Activated T-helper 1 cell treated with anti-CD3 and anti-CD28 coated beads, Interleukin-2, amount 50 U/mL, for 16 hours (primary cell): ENCODE measurements around the gene COL4A2.
"Not testable (repeated sequence)": the region's sequence is repeated elsewhere in the genome, so short reads cannot be mapped to it uniquely, and the experiment has no call there.

Source experiments
- DNase-seq, 2 donors: peaks; one replicate each; pipeline ENCODE4 v3.0.0-alpha.2; 2020; ENCODE audit warnings: low read depth in 1 of 2, low spot score in 1 of 2

The COL4A2 gene

GRCh38 chr13:110450016-110450900, 143.2 kb downstream of the COL4A2 start:
- no peak for DNase-seq

DNA sequence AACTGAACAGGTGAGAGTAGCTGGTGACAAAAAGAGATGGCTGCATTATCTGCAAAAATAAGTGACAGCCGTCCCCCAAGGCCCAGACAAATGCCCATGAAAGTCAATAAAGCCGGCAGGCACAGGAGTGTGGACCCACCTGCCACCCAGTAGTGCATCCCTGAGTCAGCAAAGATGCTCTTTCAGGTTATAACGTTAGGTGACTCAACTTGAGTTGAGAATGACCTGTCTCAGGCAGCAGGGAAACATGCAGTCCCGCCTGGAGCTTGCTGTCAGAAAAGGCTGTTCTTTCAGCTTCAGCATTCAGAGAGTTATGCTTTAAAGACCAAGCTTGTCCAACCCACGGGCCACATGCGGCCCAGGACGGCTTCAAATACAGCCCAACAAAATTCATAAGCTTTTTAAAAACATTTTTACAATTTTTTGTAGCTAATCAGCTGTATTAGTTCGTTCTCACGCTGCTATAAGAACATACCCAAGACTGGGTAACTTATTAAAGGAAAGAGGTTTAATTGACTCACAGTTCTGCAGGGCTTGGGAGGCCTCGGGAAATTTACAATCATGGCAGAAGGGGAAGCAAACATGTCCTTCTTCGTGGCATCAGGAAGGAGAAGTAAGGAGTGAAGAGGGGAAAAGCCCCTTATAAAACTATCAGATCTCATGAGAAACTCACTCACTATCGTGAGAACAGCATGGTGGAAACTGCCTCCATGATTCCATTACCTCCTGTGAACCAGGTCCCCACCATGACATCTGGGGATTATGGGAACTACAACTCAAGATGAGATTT, 144.1 kb downstream of the COL4A2 start:
- no peak for DNase-seq

DNA sequence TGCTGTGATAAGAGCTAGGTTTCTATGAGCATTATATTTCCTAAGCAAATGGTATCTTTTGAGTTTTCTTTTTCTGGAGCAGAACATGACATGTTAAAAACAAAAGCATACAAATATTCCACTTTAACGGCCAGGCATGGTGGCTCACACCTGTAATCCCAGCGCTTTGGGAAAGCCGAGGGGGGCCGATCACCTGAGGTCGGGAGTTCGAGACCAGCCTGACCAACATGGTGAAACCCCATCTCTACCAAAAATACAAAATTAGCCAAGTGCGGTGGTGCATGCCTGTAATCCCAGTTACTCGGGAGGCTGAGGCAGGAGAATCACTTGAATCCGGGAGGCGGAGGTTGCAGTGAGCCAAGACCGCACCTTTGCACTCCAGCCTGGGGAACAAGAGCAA, 146.0 kb downstream of the COL4A2 start:
- not testable (repeated sequence) for DNase-seq

GRCh38 chr13:110453797-110454196, 146.7 kb downstream of the COL4A2 start:
- no peak for DNase-seq

DNA sequence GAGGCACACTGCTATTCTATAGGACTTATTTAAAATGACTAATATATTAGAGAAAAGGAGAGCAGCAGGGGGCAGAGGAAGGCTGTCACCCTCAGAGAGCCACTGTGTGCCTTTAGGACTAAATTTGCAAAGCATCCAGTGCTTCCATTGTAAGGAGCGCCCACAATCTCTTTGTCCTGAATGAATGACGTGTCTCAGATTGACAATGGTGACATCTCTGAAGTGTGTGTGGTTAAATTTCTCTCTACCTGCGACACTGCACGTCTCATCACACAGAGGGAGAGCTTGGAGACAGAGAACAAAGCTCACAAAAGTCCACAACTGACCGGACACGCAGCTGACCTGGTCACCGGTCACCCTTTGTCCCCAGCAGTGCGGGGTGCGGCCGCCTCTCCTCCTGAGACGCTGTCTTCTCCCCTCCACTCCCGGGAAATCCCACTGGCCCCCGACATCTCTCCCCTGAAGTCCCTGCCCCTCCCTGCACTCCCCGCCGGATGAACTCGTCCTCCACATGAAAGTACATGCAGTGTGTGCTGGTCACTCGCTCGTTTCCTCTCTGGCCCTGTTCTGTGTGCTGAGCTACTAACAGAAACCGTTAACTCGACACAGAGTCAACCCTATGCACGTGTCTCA, 147.3 kb downstream of the COL4A2 start:
- no peak for DNase-seq

DNA sequence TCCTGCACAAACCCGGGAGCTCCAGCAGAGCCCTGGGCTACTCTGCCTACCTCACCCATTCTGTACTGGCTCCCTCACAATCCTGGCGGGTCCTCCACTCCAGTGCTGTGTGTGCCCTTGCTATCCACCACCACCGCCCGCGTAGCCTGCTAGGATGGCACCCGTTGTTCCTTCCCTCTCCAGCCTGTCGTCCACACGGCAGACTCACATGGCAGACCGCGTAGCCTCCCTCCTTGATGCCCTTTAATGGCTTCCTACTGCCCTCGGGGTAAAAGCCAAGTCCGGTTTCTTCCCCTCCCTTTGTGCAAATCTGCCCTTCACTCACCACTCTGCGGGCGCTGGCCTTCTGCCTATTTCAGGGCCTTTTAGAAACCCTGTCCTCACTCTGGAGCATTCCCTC, 147.9 kb downstream of the COL4A2 start:
- DNase-seq: no peak

DNA sequence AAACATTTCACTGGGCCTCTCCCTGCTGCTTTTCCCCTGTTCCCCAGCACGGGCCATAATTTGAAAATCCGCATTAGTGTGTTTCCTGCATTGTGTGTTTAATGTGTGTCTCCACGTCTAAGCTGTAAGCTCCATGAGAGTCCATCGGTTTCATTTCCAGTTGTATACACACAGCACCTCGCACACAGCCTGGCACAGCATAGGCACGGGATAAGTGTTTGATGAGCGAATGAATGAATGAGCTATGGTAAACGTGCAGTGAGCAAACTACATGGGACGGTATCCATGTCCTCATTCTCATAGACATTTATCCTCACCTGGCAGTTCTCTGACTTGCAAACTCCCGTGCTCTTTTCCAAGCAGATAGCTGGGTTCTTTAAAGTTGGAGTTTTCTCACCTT, 148.4 kb downstream of the COL4A2 start:
- DNase-seq: no peak

GRCh38 chr13:110455941-110456340, 148.9 kb downstream of the COL4A2 start:
- DNase-seq: peak; percentile 18 to 22

DNA sequence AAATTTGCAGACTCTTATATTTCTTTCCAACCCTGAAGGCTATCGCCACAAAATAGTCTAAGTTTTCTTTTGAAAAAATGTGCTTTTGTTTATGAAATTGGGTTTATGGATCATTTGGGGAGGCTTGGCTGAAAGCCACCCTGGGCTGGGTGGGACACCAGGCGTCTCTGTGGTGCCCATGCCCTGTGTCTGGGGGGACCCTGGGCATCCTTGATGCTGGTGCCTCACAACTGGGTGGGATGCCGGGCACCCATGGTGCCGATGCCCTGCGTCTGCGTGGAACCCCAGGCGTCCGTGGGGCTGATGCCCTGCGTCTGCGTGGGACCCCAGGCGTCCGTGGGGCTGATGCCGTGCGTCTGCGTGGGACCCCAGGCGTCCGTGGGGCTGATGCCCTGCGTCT, 149.5 kb downstream of the COL4A2 start:
- no peak for DNase-seq

GRCh38 chr13:110457361-110457760, 150.3 kb downstream of the COL4A2 start:
- no peak for DNase-seq

DNA sequence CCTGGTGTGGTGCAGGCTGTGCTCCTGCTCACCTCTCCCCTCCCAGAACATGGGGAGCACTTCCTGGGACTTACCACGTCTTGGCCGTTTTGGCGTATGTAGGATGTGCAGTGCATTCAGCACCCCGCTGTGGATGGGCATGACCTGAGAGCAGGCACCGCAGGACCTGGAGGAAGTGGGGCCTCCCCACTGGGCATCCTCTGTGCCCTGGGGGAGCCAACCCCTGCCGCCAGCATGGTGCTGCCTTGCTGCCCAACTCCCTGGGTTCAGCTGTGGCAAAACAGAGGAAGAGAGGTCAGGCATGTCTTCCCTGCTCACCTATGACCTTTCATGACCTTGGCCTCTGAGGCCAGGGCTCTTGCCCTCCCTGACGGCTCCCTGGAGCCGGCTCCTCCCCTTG, 150.9 kb downstream of the COL4A2 start:
- DNase-seq: no peak

- DNase-seq: no peak
Measured at GRCh38 chr13:110458594-110459365, 151.7 kb downstream of the COL4A2 start.

DNA sequence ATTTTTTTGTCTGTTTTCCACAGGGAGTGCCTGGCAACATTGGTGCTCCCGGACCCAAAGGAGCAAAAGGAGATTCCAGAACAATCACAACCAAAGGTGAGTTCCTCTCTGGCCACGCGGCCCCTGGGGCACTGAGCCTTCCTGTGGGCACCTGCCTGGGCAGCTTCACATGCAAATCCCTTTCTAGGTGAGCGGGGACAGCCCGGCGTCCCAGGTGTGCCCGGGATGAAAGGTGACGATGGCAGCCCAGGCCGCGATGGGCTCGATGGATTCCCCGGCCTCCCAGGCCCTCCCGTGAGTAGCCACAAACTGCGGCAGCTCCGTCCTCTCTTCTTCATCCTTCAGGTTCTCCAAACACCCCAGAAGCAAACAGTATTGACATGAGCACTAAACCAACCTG, 155.0 kb downstream of the COL4A2 start:
- DNase-seq: no peak

- DNase-seq: no peak
Measured at GRCh38 chr13:110463156-110463555, 156.1 kb downstream of the COL4A2 start.

DNA sequence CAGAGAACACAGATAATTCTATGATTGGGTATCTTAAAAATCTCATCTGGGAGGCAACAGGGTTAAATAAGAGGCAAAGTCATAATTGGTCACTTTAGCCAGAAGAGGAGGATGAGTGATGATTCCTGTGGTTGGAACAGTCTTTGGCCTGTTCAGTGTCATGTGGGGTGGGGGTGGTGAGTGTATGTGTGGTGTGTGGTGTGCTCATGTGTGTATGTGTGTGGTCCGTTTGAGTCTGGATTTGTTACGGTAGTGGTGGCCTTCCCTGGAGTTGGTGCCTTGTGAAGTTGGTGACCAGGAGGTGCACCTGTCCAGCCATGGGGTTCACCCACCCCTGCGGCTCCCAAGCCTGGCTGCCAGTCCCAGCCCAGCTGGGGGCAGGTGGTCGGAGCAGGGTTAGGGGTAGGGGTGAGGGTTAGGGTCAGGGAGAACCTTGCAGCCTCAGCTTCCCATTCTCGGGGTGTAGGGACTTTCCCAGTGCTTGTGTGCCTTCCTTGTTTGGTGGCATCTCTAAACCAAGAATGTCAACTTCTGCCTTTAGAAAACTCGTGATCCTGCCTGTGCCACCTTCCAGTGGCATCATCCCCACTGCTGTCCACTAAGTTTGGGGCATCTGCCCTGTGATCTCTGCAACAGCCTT, 156.9 kb downstream of the COL4A2 start:
- DNase-seq: no peak

GRCh38 chr13:110464556-110465333, 157.7 kb downstream of the COL4A2 start:
- DNase-seq: no peak

GRCh38 chr13:110465696-110466095, 158.6 kb downstream of the COL4A2 start:
- DNase-seq: no peak

GRCh38 chr13:110466266-110466915, 159.3 kb downstream of the COL4A2 start:
- DNase-seq: no peak

DNA sequence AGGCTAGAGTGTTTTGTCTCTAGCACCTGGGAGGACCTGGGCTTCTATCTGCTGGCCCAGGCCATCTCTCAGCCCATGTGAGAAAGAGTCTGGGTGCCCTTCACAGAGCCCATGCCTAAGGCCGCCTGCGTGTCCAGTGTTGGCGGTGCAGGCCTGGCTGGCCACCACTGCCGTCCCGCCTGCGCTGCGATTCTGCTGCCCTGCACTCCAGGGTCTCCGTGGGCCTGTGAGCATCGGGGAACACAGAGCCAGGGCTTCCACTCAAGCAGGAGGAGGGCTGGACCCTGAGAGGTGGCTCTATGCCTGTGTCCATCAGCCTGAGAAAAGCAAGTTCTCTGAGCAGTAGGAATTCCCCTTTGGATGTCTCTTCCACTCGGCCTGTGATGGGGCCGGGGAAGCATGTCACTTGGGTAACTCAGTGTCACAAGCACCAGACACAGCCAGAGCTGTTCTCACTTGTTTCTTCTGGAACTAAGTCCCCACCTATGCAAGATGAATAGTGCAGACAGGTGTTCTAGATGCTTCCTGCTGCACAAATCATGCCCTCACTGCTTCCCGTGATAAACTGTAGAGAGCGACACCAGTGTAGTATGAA, 160.5 kb downstream of the COL4A2 start:
- DNase-seq: no peak
